ENCODE data around the gene ARID5B.

GRCh38 chr10:62085404-62085803, 183.9 kb downstream of the ARID5B start:
- no peak for TF ChIP-seq POLR2A (IDR thresholded peaks at IDR 0.05; ENCODE audit: low read depth, low read length)
- TF ChIP-seq POLR2AphosphoS5 (IDR thresholded peaks at IDR 0.05; ENCODE audit: low read depth, low read length) = no peak
- no peak for TF ChIP-seq SPI1 (IDR thresholded peaks at IDR 0.05; ENCODE audit: low read depth, low read length)
- no peak for TF ChIP-seq TAF1 (IDR thresholded peaks at IDR 0.05; ENCODE audit: low read depth, low read length)
- no peak for TF ChIP-seq PAX5 (IDR thresholded peaks at IDR 0.05; ENCODE audit: insufficient read depth, low read length, severe bottlenecking)
- no peak for TF ChIP-seq POU2F2 (IDR thresholded peaks at IDR 0.05; ENCODE audit: low read depth, low read length)

Data from GM12891 (cell line).